Measurements from ENCODE around the gene HOXD10.

The HOXD10 gene

GRCh38 chr2:176112375-176113302, 3.9 kb upstream of the HOXD10 start:
- TF ChIP-seq GATA2 (IDR thresholded peaks at IDR 0.05; ENCODE audit: low read depth, low read length), result no peak
- no peak for TF ChIP-seq GATA3 (IDR thresholded peaks at IDR 0.05; ENCODE audit: low read depth, low read length)

- TF ChIP-seq GATA3 (IDR thresholded peaks at IDR 0.05; ENCODE audit: low read depth, low read length) (no peak), GATA2 (IDR thresholded peaks at IDR 0.05; ENCODE audit: low read depth, low read length) (no peak)
Measured at GRCh38 chr2:176114120-176114929, 2.3 kb upstream of the HOXD10 start.

GRCh38 chr2:176114930-176115625, 1.5 kb upstream of the HOXD10 start:
- TF ChIP-seq GATA2 (IDR thresholded peaks at IDR 0.05; ENCODE audit: low read depth, low read length) (no peak), GATA3 (IDR thresholded peaks at IDR 0.05; ENCODE audit: low read depth, low read length) (no peak)

GRCh38 chr2:176117162-176117822, 714 bp downstream of the HOXD10 start:
- TF ChIP-seq GATA3 (IDR thresholded peaks at IDR 0.05; ENCODE audit: low read depth, low read length) (no peak), GATA2 (IDR thresholded peaks at IDR 0.05; ENCODE audit: low read depth, low read length) (no peak)

GRCh38 chr2:176117823-176118371, 1.3 kb downstream of the HOXD10 start:
- no peak for TF ChIP-seq GATA2 (IDR thresholded peaks at IDR 0.05; ENCODE audit: low read depth, low read length)
- no peak for TF ChIP-seq GATA3 (IDR thresholded peaks at IDR 0.05; ENCODE audit: low read depth, low read length)

GRCh38 chr2:176118601-176119339, 2.2 kb downstream of the HOXD10 start:
- TF ChIP-seq GATA2 (IDR thresholded peaks at IDR 0.05; ENCODE audit: low read depth, low read length), result no peak
- no peak for TF ChIP-seq GATA3 (IDR thresholded peaks at IDR 0.05; ENCODE audit: low read depth, low read length)

GRCh38 chr2:176120364-176121189, 4.0 kb downstream of the HOXD10 start:
- TF ChIP-seq GATA2 (IDR thresholded peaks at IDR 0.05; ENCODE audit: low read depth, low read length), result no peak
- no peak for TF ChIP-seq GATA3 (IDR thresholded peaks at IDR 0.05; ENCODE audit: low read depth, low read length)

- TF ChIP-seq GATA3 (IDR thresholded peaks at IDR 0.05; ENCODE audit: low read depth, low read length), result no peak
- TF ChIP-seq GATA2 (IDR thresholded peaks at IDR 0.05; ENCODE audit: low read depth, low read length), result no peak
Measured at GRCh38 chr2:176121190-176122051, 4.8 kb downstream of the HOXD10 start.

GRCh38 chr2:176122052-176122682, 5.6 kb downstream of the HOXD10 start:
- no peak for TF ChIP-seq GATA3 (IDR thresholded peaks at IDR 0.05; ENCODE audit: low read depth, low read length)
- no peak; the same call in 1 of the 2 replicates for TF ChIP-seq GATA2 (IDR thresholded peaks at IDR 0.05; ENCODE audit: low read depth, low read length)

- TF ChIP-seq GATA2 (IDR thresholded peaks at IDR 0.05; ENCODE audit: low read depth, low read length) (no peak), GATA3 (IDR thresholded peaks at IDR 0.05; ENCODE audit: low read depth, low read length) (no peak)
Measured at GRCh38 chr2:176122683-176123410, 6.3 kb downstream of the HOXD10 start, which contains the start of gene HOXD9. HOXD9 (plus strand) TSS chr2:176122719; CDS start chr2:176122769, 50 bp downstream.

Measured in SH-SY5Y (cell line).